Fibroblast of villous mesenchyme (primary cell): ENCODE results near the gene FBXL13. TPM values are rescaled to one million over a fixed set of nuclear protein-coding genes. Genes with fewer than 3 reads are reported as not detected.

Experiments used
- DNase-seq: peaks from one replicate; pipeline ENCODE4 v3.0.0-alpha.2; 2010; ENCODE audit warnings: low read depth
- H3K4me3 ChIP-seq: 2 replicates; pipeline ENCODE4 v1.5.1; 2011; ENCODE audit warnings: low read depth, mild to moderate bottlenecking, low read length
- total RNA-seq: library from RNA; depleted of rRNA; stranded (reverse); fragments of >200 nt; gene quantifications from 2 replicates; pipeline ENCODE4 v1.2.3, GENCODE V29; 2012
- TF ChIP-seq, protein P1 (sequence below): IDR thresholded peaks from 2 replicates; pipeline ENCODE4 v1.5.1; 2012; ENCODE audit warnings: low read depth, mild to moderate bottlenecking, low read length; ENCODE audit not compliant: insufficient read depth

Gene FBXL13
- 1.3 and 2.2 TPM in 2 replicates for total RNA-seq

DNA sequence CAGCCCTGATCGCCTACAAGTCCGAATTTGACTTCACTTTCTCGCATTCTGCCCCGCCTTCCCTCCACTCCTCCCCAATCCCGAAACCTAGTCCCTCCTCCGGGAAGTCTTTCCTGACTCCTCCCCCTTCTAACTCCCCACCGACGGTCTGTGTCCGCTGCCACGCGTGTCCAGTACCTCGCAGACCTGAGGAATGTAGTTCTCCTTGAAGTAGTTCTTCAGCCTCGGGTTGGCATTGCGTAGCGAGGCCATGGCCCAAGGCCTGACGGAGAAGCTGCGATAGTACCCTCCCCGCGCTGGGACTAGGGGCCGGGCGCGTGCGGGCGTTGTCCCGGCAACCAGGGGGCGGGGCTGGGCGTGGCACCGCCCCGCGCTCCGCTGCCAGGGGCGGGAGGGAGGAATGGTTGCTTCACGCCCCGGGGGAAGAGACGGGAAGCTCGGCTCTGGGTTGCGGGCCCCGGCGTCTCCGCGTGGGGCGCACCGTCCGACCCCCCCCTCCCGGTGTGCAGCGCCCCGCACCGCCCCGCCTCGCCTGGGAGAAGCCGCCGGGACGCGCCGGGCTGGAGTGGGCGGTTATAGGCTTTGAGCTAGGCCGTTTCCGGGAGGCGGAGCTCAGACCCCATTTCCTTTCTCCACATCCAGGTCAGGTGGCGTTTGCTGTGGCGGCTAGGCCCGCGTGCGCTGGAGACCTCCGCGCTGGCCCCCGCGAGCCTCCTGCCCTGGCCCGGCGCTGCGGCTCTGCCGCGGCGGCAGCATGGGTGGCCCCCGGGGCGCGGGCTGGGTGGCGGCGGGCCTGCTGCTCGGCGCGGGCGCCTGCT, at the start of gene FBXL13, which contains the start of gene ARMC10:
Gene FBXL13 (minus strand): TSS at position 278 of the 818 bp plus-strand sequence.
Gene ARMC10 (plus strand): TSS at position 622 of the 818 bp plus-strand sequence. CDS start 133 bp downstream, at position 755.
- TF ChIP-seq, protein P1, sequence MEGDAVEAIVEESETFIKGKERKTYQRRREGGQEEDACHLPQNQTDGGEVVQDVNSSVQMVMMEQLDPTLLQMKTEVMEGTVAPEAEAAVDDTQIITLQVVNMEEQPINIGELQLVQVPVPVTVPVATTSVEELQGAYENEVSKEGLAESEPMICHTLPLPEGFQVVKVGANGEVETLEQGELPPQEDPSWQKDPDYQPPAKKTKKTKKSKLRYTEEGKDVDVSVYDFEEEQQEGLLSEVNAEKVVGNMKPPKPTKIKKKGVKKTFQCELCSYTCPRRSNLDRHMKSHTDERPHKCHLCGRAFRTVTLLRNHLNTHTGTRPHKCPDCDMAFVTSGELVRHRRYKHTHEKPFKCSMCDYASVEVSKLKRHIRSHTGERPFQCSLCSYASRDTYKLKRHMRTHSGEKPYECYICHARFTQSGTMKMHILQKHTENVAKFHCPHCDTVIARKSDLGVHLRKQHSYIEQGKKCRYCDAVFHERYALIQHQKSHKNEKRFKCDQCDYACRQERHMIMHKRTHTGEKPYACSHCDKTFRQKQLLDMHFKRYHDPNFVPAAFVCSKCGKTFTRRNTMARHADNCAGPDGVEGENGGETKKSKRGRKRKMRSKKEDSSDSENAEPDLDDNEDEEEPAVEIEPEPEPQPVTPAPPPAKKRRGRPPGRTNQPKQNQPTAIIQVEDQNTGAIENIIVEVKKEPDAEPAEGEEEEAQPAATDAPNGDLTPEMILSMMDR = peak; percentile 34
- peak; percentile 90 for DNase-seq
- peak within 1 kb of the TSS; percentile 95 for H3K4me3 ChIP-seq

DNA sequence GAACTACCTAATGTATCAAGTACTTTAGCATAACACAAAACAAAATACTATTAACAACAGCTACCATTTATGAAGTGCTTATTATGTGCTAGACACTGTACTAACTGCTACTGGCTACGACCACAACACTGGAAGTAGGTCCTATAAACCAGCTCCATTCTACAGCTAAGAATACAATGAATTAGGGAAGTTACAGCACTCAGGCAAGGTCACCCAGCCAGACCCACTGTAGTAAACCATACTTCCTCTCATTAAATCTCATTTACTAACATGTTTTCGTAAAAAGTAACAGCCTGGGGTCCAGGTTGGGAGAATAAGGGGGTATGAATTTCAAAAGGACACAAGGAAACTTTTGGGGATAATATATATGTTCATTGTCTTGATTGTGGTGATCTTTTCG, 48.9 kb upstream of the FBXL13 start:
- no peak for DNase-seq
- H3K4me3 ChIP-seq = no peak overlapping the region
- TF ChIP-seq, protein P1 = no peak

DNA sequence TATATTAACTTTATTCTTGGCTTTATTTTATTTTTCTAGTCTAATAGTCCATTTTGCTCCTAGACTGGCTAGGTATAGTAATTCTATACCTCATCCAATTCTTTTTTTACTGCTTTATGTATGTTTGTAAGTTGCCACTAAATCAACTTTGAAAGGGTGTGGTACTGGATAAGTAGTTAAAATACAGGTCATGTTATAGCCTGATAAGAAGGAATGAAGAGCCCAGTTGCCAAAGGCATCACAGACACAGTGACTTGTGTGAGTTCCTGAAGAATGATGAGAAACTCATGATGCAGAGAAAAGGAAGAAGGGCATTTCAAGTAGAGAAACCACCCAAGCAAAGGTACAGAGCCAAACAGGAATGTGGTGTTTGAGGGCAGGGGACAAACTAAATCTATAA, 47.0 kb upstream of the FBXL13 start:
- no peak for DNase-seq
- no peak overlapping the region for H3K4me3 ChIP-seq
- TF ChIP-seq, protein P1 = no peak

DNA sequence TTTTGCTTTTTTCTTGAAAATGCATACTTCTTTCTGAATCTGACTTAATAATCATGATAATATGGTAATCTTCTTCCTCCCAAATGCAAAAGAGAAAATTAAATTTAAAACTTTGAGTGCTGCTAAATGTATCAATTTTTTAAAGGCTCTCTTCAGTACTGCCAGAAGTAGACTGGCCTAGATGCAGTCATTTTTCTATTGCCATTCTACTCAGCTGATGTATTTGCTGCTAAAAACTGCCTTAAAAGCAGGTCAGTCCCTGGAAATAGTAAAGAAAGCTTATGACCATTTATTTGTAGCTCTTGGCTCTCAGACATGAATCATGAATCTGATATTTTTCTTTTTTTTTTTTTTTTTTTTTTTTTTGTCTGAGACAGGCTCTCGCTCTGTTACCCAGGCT, 45.8 kb upstream of the FBXL13 start:
- H3K4me3 ChIP-seq = no peak overlapping the region
- DNase-seq = no peak
- TF ChIP-seq, protein P1 = no peak

DNA sequence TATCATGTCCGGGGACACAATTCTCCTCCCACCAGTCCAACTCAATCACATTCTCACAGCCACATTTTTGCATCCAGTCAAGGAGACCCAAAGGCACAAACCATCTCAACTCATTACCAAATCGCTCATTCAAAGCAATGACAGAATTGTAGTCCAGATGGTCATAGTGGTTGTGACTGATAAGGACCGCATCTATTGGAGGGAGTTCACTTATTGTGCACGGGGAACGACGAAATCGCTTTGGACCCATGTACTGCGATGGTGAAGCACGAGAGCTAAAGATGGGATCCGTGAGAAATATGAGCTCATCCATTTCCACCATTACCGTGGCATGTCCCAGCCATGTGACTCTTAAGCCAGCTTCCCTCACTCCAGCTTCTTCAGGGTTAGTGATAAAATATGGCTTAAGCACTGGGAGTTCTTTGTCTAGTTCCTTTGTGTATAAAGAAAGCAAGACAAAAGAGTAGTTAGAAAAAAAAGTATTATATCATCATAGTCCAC, 45.2 kb upstream of the FBXL13 start:
- DNase-seq = no peak
- no peak overlapping the region for H3K4me3 ChIP-seq
- TF ChIP-seq, protein P1 = no peak

DNA sequence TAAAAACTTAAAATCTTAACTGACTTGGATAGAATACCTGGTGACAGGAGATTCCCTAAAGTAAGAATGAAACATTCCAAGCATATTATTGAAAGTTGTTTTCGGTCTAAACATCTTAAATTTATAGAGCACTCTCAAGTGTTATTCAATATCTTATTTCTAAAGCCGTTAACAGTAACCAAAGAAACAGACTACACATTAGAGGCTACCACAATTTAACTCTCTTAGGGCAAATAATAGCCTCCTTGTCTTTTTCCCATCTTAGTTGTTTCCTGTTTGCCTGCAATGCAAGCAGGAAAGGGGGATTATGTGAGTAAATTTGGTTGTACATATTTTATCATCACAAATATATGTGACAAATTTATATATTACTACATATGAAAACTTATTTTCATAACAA, 42.9 kb upstream of the FBXL13 start:
- DNase-seq = no peak
- TF ChIP-seq, protein P1 = no peak

More for the DNA sequence above, 42.9 kb upstream of the FBXL13 start:
- no peak overlapping the region for H3K4me3 ChIP-seq
